GM19239 (cell line): ENCODE measurements around the gene FGD6.

Experiments used
- DNase-seq: peaks from one replicate; pipeline ENCODE4 v3.0.0; 2011; ENCODE audit warnings: low spot score; ENCODE audit not compliant: insufficient read length
- FAIRE-seq: peaks from 2 replicates; lab custom pipeline; 2011; peaks lifted over from hg19 to GRCh38; lab: Jason Lieb, UNC

FGD6 gene

DNA sequence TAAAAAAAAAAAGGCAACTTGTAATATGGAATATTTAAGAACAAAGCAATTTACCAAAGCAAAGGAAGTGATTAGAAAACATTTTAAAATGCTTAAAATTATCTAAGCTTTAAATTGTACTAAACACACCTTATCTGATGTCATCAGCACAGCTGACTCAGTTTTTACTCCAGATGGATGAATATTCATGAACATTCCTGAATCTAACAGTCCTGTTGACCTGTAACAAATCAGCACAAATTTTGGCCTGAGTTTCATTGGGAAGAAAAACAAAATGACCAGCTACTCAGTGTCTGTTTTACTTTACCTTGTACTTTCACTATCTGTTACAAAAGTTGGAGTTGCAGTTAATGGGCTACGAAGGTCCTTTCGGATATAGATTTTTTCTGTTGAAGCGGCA, 159.8 kb downstream of the FGD6 start:
- FAIRE-seq: no peak

DNA sequence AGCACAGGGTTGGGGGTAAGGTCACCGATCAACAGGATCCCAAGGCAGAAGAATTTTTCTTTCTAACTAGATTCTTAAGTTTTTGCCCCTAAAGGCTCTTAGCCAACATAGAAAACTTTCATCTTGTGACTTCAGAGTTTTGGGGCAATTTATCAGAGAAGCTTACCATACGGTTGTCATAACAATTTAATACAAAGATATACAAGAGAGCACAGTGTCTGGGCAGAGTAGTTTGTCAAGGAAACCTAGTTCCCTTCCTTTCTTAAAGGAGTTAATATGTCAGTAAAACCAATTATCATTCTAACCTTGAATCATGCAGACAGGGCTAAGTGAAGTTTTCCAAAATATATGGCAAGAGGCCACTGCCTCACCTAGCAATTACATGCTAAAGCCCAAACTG, 162.2 kb downstream of the FGD6 start:
- DNase-seq: no peak
- no peak for FAIRE-seq

More for the DNA sequence above, 159.8 kb downstream of the FGD6 start:
- no peak for DNase-seq

DNA sequence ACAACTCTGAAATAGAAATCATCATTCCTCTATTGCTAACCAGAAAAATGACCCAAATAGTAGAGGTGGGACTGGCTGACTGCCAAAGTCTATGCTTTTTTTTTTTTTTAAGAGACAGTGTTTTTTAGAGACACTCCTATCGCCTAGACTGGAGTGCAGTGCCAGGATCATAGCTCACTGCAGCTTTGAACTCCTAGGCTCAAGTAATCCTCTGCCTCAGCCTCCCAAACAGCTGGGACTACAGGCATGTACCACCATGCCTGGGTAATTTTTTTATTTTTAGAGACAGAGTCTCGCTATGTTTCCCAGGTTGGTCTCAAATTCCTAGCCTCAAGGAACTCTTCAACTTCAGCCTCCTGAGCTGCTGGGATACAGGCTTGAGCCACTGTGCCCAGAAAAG, 163.1 kb downstream of the FGD6 start:
- no peak for DNase-seq
- no peak for FAIRE-seq

DNA sequence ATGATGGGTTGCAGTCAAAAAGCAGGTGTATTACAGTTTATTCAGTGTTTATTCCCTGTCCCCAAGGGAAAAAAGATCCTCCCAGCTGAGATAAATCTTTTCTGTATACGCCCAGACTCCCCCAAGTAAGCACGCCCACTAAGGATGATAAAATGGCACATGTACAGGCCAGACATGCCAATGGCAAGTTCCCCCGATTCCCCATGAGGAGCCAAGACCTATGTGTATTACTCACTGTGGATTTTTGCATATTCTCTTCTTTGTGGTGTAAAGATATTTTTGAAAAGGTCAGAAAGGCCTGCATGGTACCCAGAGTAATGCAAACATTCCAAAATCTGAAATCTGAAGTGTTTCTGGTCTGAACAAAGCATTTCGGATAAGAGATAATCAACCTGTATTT, 166.0 kb downstream of the FGD6 start:
- DNase-seq (no peak), FAIRE-seq (no peak)

DNA sequence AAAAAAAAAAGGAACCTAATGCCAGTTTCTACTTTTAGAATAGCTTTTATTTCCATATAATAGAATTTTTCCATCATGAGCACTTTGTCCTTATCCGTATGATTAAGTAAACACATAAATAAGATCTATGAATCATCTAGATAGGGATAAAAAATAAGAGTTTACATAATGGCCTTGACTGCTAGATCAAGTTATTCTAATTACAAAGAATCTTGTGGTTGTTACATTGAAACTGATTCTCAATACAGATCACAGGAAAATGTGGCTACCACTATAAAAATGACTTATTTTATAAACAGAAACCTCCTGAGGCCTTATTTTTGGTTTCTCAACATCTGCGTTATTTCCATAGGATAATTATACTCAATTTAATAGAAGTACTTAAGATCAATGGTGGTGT, 179.4 kb downstream of the FGD6 start:
- DNase-seq: no peak
- FAIRE-seq: no peak

DNA sequence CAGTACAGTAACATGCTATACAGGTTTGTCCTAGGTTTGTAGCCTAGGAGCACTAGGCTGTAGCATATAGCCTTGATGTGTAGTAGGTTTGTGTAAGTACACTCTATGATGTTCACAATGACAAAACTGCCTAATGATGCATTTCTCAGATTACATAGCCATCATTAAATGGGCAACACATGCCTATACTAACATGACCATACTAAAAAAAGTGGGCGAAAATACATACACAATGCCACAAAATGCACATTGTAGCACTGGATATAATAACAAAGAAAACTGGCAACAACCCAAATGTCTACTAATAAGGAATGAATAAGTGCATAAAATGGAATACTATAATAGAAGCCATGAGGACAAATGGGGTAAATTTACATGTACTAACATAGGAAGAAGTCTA, 182.5 kb downstream of the FGD6 start:
- no peak for FAIRE-seq
- no peak for DNase-seq
